Stimulated activated CD4-positive, alpha-beta T cell treated with anti-CD3 and anti-CD28 coated beads, Interleukin-12 subunit alpha, Interleukin-12 subunit beta, amount 100 ng/mL, for 4 hours (primary cell): Measurements from ENCODE around the gene CTSF.
A peak's percentile ranks its signal among the peaks of the same experiment; 100 is the strongest.
"Not testable (repeated sequence)": the region's sequence is repeated elsewhere in the genome, so short reads cannot be mapped to it uniquely, and the experiment has no call there.

Source experiments
- DNase-seq: peaks from one replicate; pipeline ENCODE4 v3.0.0-alpha.2; 2020

CTSF gene

DNA sequence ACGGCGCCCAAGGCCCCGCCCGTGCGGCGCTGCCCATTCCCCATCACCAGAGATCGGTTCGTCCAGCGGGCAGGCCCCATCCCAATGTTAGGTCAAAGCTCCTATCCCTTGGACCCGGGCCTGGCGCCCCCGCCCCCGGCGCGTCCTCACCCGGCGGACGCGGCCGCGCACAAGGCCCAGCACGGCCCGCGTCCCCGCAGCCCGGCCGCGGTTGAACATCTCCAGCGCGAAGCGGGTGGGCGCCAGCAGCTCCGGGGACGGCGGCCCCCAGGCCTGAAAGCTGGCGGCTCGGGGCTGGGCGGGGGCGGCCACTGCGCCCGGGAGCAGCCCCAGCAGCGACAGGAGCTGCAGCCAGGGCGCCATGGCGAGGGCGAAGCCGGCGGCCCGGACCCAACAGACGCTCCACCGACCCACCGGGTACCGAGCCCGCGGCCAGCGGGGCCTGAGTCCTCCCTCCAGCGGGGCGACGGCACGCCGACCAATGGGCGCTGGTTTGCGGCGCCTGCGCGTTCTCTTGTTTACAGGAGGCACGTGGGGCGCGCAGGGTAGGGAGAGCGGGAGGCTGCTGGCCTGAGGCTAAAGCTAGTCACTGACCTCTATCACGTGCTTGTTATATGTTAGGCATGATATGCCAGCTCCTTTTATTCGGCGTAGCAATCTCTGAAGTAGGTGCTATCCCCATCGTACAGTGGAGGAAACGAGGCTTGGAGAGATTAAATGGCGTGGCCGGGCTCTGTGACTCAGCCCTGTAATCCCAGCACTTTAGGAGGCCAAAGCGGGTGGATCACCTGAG lies at the start of gene CTSF:
Gene CTSF, minus strand, starts transcription at position 483 of the 793 bp plus-strand sequence. Its CDS starts 120 bp downstream, at position 363.
- DNase-seq: peak; percentile 72

DNA sequence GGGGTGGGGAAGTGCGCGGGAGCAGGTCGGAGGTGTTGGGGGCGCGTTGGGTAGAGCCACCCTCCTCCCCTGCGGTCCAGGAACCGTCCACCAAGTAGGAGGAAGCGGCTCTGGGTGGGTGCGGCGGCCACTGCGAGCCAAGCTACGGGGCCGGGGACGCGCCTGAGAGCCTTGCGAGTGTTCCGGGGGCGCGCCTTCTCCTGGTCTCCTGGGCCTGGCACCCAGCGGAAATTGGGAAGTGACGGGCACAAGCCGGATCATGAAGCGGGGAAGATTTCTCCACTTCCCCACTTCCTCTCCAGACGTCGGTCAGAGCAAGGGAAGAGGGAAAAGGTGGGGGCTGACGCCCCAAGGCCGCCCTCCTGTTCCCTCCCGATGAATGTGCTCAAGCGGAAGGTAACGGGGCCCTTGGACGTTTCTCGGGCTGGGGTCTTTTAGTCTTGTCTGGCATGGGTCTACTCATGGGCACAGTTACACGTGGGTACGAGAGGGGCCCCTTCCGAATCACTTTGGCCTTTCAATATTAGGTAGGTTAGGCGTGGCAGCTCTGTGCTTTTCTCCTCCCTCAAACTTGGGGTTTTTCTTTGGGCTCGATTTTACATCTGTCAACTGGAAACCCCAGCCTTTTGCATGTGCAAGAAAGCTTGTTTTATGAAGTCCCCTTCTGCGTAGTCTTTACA lies 48.9 kb upstream of the CTSF start:
- no peak for DNase-seq

DNA sequence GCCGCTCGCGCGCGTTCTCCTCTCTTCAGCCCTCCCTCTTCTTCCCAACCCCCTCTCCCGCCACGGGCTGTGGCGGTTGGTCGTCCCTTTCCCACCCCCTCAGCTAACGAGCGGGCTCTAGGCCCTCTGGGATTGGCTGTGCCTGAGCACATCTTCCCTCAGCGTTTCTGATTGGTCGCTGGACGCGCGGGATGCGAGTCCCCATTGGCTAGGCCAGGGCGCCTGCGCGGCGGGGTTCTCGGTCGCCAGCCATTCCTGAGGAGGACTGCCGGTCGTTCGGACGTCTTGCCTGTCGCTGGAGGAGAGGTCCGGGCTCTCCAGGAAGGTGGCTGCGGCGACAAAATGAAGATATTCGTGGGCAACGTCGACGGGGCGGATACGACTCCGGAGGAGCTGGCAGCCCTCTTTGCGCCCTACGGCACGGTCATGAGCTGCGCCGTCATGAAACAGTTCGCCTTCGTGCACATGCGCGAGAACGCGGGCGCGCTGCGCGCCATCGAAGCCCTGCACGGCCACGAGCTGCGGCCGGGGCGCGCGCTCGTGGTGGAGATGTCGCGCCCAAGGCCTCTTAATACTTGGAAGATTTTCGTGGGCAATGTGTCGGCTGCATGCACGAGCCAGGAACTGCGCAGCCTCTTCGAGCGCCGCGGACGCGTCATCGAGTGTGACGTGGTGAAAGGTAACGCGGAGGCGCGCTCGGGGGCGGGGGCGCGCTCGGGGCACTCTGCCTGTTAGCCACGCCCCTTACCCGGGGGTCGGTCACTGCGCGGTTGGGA lies 48.2 kb upstream of the CTSF start, which contains the start of gene RBM14:
Gene RBM14, plus strand, starts transcription at position 252 of the 776 bp plus-strand sequence. Its CDS starts 91 bp downstream, at position 343.
- DNase-seq: peak; percentile 98

DNA sequence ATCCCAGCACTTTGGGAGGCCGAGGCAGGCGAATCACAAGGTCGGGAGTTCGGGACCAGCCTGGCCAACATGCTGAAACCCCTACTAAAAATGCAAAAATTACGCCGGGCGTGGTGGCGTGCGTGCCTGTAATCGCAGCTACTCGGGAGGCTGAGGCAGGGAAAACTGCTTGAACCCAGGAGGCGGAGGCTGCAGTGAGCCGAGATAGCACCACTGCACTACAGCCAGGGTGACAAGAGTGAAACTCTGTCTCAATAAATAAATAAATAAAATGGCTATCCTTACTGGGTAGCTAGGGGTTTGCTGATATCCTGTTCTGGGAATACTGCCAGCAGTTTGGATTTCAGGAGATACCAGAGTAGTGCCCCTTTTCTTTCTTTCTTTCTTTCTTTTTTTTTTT lies 45.7 kb upstream of the CTSF start:
- no peak for DNase-seq

DNA sequence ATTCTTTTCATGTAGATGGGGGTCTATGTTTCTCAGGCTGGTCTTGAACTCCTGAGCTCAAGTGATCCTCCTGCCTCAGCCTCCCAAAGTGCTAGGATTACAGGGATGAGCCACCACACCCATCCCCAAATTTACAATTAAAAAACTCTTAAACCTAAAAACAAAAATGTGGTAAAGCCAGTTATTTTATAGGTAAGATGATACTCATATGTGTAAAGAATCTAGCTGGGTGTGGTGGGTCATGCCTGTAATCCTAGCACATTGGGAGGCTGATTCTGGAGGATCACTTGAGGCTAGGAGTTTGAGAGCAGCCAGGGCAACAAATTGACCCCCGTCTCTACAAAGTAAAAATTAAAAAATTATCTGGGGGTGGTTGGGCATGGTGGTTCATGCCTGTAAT lies 44.1 kb upstream of the CTSF start:
- DNase-seq: no peak

DNA sequence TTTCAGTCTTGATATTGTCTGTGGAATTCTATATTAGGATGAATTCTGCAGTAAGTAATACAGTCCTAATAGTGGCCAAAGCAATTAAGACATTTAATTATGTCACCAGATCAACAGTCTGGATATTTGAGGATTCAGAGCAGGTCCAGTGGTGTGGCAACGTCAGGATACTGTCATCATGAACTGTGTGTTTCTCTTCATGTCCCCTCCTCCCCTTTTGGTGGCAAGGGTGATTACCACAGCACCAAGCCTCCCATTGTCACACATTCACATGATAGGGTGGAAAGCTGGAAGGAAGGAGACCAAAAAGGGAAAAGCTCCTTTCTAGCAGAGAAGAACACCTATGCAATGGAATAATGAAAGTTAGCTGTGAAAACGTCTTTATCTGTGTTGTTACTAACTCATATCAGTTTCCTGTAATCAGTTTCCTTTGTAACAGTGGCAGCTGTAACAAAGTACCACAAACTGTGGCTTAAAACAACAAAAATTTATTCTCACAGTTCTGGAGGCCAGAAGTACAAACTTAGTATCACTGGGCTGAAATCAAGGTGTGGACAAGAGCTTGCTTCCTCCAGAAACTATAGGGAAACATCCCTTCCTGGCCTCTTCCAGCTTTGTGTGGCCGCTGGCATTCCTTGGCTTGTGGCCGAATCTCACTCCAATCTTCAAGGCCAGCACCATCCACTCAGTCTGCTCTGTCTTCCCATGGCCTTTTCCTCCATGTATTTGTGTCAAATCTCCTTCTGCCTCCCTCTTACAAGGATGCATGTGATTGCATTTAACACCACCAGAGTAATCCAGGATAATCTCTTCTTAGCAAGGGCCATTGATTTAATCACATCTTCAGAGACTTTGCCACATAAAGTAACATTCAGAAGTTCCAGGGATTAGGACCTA lies 41.6 kb upstream of the CTSF start:
- no peak for DNase-seq

DNA sequence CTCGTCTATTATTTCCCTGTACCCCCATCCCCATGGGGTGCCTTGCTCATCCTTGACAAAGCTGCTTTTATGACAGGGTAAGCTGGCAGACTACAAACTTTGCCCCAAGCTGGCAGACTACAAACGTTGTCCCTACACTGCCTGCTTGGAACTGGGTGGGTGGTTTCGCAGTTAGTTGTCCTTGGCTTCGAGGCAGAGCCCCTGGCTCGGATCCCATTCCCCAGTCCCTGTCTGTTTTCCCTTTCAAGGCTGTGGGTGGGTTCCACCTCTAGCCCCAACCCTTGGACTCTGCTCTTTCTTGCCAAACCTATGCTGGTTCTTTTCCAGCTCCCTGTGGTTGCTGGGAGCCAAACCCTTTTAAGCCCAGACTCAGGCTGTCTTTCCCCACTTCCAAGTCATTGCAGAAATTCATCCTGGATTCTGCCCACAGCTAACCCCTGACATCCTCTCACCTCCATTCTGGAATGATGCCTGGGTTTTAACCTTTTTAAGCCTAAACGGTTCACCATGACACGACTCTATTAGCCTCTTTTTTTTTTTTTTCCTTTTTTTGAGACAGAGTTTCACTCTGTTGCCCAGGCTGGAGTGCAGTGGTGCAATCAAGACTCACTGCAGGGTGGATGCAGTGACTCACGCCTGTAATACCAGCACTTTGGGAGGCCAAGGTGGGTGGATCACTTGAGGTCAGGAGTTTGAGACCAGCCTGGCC lies 38.9 kb upstream of the CTSF start:
- DNase-seq: no peak

DNA sequence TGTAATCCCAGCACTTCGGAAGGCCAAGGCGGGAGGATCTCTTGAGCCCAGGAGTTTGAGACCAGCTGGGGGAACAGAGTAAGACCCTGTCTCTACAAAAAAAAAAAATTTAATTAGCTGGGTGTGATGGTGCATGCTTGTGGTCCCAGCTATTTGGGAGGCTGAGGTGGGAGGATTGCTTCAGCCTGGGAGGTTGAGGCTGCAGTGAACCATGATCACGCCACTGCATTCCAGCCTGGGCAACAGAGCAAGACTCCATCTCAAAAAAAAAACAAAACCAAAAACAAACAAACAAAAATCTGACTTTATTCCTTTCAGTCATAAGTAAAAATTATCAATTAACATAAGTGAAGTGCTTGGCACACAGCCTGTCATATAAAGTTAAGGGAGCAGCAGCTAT lies 38.2 kb upstream of the CTSF start:
- not testable (repeated sequence) for DNase-seq

DNA sequence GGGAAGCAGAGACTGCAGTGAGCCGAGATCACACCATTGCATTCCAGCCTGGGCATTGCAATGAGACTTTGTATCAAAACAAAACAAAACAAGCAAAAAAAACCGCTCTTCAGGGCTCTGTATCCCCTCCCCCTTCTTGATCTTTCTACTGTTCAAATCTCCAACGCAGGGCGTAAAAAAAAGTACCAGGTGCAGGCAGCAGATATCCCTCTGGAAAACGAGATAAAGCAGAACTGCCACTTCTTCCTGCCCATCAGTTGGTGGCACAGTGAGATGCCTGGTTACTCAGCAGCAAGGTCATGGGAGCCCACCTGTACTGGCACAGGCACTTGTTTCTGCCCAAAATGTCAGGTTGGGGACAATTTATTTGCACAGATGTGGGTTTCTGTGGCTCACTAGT lies 35.7 kb upstream of the CTSF start:
- DNase-seq: no peak

DNA sequence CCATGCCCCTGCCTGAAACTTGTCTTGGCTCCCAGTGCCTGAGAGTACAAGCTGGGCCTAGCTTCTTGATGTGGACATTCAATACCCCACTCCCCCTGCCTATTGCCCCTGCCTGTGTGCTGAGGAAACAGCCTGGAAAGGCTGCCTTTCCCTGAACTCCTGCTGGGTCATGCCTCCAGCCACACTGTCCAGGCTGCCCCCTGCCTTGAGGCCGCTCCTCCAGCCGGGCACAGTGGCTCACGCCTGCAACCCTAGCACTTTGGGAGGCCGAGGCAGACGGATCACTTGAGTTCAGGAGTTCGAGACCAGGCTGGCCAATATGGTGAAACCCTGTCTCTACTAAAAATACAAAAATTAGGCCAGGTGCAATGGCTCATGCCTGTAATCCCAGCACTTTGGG lies 34.7 kb upstream of the CTSF start:
- no peak for DNase-seq

DNA sequence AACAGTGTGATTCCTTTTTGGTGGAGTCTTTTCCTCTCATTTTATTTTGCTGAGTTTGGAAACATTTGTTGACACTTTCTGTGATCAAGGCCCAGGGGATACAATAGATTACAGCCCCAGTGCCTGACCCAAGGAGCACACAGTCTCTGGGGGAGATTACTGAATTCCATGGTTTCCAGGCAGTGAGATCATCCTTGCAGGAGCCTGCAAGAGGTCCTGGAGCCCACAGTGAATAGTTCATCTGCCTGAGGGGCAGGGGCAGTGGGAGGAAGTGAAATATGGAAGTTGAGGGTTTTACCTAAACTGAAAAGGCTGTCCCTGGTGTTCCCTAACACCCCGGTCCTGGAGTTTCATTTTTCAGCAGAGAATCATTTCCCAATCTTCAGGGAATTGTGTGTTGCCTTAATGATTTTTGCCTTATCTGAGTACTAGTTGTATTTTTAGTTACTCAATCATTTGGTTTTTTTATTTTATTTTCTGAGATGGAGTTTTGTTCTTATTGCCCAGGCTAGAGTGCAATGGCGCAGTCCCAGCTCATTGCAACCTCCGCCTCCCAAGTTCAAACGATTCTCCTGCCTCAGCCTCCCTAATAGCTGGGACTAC lies 32.3 kb upstream of the CTSF start:
- DNase-seq: no peak

DNA sequence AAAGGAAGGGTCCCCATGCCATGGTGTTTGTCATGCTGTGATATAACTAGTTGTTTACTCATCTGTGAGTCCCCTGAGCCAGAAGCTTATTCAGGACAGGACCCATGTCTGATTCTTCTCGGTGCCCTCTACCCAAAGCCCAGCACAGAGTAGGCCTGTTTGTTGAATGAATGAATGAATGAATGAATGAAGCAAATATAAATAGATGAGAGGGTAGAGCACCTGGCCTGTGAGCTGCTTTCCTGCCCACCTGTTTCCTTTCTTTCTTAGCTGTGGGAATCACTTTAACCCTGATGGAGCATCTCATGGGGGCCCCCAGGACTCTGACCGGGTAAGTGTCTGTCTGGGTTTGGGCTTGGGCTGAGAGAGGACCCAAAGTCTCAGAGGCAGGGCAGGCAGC lies 31.8 kb upstream of the CTSF start:
- no peak for DNase-seq

DNA sequence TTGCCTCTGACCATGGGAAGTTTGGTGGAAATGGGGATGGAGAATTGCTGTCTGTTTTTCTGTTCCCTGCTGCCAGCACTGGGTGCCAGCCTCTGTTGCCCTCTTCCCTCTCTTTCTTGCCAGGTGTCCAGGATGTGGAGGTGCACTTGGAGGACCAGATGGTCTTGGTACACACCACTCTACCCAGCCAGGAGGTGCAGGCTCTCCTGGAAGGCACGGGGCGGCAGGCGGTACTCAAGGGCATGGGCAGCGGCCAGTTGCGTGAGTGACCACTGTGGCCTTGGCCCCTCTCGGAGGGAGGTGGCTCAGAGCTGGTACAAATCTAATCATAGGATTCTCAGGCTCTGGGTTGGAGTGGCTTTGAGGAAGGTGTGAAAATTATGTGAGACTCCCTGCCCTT lies 30.6 kb upstream of the CTSF start:
- no peak for DNase-seq

DNA sequence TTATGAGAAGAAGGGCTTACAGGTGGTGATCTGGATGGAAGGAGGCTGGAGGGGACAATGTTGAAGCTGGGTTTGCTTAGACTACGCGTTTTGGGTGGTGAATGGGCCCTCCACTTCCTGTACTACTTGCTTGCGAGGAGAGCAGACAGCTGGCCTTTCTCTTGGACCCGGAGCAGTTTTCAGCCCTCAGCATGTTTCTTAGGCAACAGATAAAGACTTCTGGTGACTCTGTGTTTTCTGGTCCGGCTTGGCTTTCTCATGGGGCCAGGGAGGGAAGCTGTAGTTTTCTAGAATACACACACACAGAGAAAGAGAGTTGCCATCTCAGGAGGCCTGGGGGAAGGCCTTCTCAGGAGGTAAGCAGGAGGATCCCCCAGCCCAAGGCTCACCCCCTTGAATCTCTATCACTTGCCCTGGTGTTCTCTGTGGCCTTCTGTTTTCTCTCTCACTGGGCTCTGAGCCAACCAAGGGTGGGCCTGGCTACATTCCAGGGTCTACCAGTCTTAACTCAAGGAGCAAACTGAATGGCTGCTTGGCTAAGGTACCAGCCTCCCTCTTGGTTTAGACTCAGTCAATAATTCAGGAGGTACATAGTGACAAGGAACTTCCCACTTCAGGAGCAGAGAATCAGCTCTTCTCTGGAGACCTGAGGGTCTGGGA lies 27.0 kb upstream of the CTSF start:
- DNase-seq: no peak

DNA sequence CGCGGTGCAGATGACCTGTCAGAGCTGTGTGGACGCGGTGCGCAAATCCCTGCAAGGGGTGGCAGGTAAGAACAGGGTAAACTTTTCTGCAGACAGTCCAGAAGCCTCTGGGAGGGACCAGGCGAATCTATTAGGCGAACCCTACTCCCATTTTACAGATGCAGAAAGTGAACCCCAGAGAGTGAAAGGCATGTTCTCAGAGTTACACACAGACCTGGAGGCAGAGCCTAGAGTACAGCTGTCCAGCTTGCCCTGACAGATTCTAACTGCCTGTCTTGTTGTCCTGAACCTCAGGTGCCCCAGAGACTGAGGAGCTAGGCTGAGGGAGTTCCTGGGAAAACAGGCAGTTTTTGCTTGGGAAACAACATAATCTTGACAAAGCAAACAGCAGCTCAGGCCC lies 25.2 kb upstream of the CTSF start:
- no peak for DNase-seq

DNA sequence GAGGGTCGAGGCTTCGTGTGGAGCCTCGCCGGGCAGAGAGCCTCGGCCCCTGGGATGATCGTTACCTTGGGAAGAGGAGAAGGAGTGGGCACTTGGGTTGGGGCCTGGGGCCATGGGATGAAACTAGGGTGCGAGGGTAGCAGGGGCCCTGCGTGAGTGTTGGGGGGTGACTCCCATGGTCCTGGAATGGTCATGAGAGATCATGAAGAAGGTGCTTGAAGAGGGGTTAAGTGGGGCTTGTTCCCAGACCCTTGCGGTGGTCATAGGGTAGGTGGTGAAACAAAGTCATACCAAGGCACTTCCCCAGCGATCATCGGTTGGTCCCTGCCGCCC lies 24.9 kb upstream of the CTSF start:
- DNase-seq: no peak

DNA sequence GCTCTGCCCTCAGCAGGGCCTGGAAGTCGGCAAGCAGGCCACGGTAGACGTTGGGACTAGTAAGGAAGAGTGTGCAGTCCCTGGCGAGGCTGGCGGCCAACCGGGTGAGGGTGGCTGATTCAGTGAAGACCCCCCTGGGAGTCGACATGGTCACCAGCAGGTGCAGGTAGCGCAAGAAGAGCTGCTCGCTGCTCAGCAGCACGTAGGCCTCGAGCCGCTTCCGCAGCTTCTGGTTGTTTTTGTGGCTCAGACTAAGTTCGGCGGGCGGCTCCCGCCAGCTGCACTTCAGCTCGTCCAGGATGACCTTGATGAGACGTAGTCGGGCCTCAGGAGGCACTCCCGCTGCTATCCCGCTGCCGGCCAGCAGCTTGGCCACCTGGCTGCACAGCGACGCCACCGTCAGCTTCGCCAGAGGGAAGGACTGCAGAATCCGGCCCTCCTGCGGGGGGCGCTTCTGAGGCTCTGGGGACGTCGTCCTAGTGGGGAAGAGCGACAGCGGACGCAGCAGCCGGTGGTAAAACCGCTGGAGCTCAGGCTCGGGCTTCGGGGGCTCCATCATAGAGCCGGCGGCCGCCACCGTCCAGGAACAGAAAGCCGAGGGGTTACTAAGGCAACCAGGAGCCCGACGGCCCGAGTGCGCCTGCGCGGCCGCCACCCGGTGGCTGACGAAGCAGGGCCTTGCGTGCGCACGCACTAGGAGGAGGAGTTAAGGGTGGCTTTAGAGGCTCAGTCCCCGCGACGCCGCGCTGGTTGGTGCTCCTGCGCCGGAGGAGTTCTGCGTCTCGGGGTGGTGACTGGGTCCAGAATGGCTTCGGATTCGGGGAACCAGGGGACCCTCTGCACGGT lies 24.3 kb upstream of the CTSF start, which contains the start of the genes CCDC87 and CCS:
Gene CCDC87, minus strand, starts transcription at position 607 of the 846 bp plus-strand sequence. Its CDS starts 48 bp downstream, at position 559.
Gene CCS, plus strand, starts transcription at position 729 of the 846 bp plus-strand sequence. Its CDS starts 77 bp downstream, at position 806.
- DNase-seq: peak; percentile 99

DNA sequence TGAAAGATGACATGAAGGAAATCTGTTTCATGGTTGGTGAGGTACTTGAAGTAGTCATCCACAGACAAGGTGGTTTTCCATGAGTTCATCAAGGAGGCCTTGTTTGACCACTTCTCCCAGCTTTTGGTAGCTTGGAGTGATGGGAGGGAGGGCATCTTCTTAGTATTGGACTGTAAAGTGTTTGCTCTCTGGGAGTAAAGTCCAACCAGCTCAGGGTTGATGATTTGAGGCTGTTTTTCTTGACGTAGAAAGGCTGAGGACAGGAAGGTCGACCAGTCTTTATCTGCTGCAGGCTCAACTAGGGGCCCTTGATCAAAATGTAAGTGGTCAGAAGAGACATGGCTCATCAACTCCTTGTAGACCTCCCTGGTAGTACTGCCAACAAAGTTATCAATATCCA lies 22.8 kb upstream of the CTSF start:
- no peak for DNase-seq

DNA sequence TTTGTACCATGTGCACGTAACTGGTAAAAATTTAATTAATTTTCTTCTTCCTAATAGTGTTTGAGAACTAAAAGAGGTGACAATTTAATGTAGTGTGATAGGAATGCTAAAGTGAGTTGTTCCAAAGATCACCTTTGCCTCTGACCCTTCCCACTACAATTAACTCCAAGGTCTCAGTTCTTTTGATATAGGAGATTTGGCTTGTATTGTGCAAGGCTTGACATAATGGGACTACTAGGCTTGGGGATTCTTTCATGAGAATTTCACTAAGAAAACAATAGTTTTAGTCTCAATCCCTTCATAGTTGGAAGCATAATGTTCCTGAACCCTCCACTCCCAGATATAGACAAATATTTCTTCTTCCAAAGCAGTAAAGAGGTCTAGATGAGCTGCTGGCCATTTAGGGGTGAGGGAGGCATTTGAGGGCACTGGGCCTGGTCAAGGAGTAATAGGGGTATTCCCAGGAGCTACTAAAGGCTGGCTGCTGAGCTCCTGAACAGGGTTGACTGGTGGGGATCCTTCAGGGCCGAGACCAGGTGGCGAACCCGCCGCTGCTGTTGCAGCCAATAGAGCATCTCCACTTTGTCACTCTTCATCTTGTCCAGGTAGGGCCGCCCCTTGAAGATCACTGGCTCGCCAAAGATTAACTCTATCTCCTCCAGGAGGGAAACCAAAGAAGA lies 21.7 kb upstream of the CTSF start:
- DNase-seq: no peak
